Measurements from ENCODE around the gene GPAT2.
"Not testable (repeated sequence)": the region's sequence is repeated elsewhere in the genome, so short reads cannot be mapped to it uniquely, and the experiment has no call there.

The GPAT2 gene

GRCh38 chr2:96063116-96063899, 28.6 kb upstream of the GPAT2 start:
- not testable (repeated sequence) for H3K27ac ChIP-seq (ENCODE audit: low read length); H3K4me3 ChIP-seq (ENCODE audit: low read depth in 1 of 2, low read length in 2 of 2); H3K9me3 ChIP-seq (ENCODE audit: control insufficient read depth in 1 of 2, low read length in 2 of 2); H3K36me3 ChIP-seq (ENCODE audit: control insufficient read depth in 1 of 2, insufficient read depth in 2 of 2, low read length in 2 of 2); H3K27me3 ChIP-seq (ENCODE audit: low read depth, low read length); H3K4me1 ChIP-seq (ENCODE audit: control insufficient read depth in 1 of 2, insufficient read depth in 2 of 2, low read length in 2 of 2)

GRCh38 chr2:96062483-96062882, 27.8 kb upstream of the GPAT2 start:
- H3K4me1 ChIP-seq (ENCODE audit: control insufficient read depth in 1 of 2, insufficient read depth in 2 of 2, low read length in 2 of 2); H3K27me3 ChIP-seq (ENCODE audit: low read depth, low read length); H3K9me3 ChIP-seq (ENCODE audit: control insufficient read depth in 1 of 2, low read length in 2 of 2); H3K36me3 ChIP-seq (ENCODE audit: control insufficient read depth in 1 of 2, insufficient read depth in 2 of 2, low read length in 2 of 2); H3K4me3 ChIP-seq (ENCODE audit: low read depth in 1 of 2, low read length in 2 of 2); H3K27ac ChIP-seq (ENCODE audit: low read length): not testable (repeated sequence)

- H3K4me3 ChIP-seq (ENCODE audit: low read depth in 1 of 2, low read length in 2 of 2); H3K9me3 ChIP-seq (ENCODE audit: control insufficient read depth in 1 of 2, low read length in 2 of 2); H3K36me3 ChIP-seq (ENCODE audit: control insufficient read depth in 1 of 2, insufficient read depth in 2 of 2, low read length in 2 of 2); H3K27ac ChIP-seq (ENCODE audit: low read length); H3K27me3 ChIP-seq (ENCODE audit: low read depth, low read length); H3K4me1 ChIP-seq (ENCODE audit: control insufficient read depth in 1 of 2, insufficient read depth in 2 of 2, low read length in 2 of 2): not testable (repeated sequence)
These were observed 27.2 kb upstream of the GPAT2 start for GRCh38 chr2:96061901-96062300.

GRCh38 chr2:96061197-96061817, 26.6 kb upstream of the GPAT2 start:
- H3K4me1 ChIP-seq (ENCODE audit: control insufficient read depth in 1 of 2, insufficient read depth in 2 of 2, low read length in 2 of 2); H3K27ac ChIP-seq (ENCODE audit: low read length); H3K4me3 ChIP-seq (ENCODE audit: low read depth in 1 of 2, low read length in 2 of 2); H3K36me3 ChIP-seq (ENCODE audit: control insufficient read depth in 1 of 2, insufficient read depth in 2 of 2, low read length in 2 of 2); H3K9me3 ChIP-seq (ENCODE audit: control insufficient read depth in 1 of 2, low read length in 2 of 2); H3K27me3 ChIP-seq (ENCODE audit: low read depth, low read length): not testable (repeated sequence)

- H3K4me3 ChIP-seq (ENCODE audit: low read depth in 1 of 2, low read length in 2 of 2); H3K27me3 ChIP-seq (ENCODE audit: low read depth, low read length); H3K36me3 ChIP-seq (ENCODE audit: control insufficient read depth in 1 of 2, insufficient read depth in 2 of 2, low read length in 2 of 2); H3K4me1 ChIP-seq (ENCODE audit: control insufficient read depth in 1 of 2, insufficient read depth in 2 of 2, low read length in 2 of 2); H3K9me3 ChIP-seq (ENCODE audit: control insufficient read depth in 1 of 2, low read length in 2 of 2); H3K27ac ChIP-seq (ENCODE audit: low read length): not testable (repeated sequence)
These were observed 25.6 kb upstream of the GPAT2 start for GRCh38 chr2:96060325-96060724.

GRCh38 chr2:96059443-96059842, 24.7 kb upstream of the GPAT2 start:
- H3K4me1 ChIP-seq (ENCODE audit: control insufficient read depth in 1 of 2, insufficient read depth in 2 of 2, low read length in 2 of 2); H3K4me3 ChIP-seq (ENCODE audit: low read depth in 1 of 2, low read length in 2 of 2); H3K27ac ChIP-seq (ENCODE audit: low read length); H3K27me3 ChIP-seq (ENCODE audit: low read depth, low read length); H3K9me3 ChIP-seq (ENCODE audit: control insufficient read depth in 1 of 2, low read length in 2 of 2); H3K36me3 ChIP-seq (ENCODE audit: control insufficient read depth in 1 of 2, insufficient read depth in 2 of 2, low read length in 2 of 2): not testable (repeated sequence)

- not testable (repeated sequence) for H3K36me3 ChIP-seq (ENCODE audit: control insufficient read depth in 1 of 2, insufficient read depth in 2 of 2, low read length in 2 of 2); H3K4me1 ChIP-seq (ENCODE audit: control insufficient read depth in 1 of 2, insufficient read depth in 2 of 2, low read length in 2 of 2); H3K27ac ChIP-seq (ENCODE audit: low read length); H3K9me3 ChIP-seq (ENCODE audit: control insufficient read depth in 1 of 2, low read length in 2 of 2); H3K27me3 ChIP-seq (ENCODE audit: low read depth, low read length); H3K4me3 ChIP-seq (ENCODE audit: low read depth in 1 of 2, low read length in 2 of 2)
These were observed 21.1 kb upstream of the GPAT2 start for GRCh38 chr2:96055830-96056229.

- not testable (repeated sequence) for H3K27ac ChIP-seq (ENCODE audit: low read length); H3K4me3 ChIP-seq (ENCODE audit: low read depth in 1 of 2, low read length in 2 of 2); H3K9me3 ChIP-seq (ENCODE audit: control insufficient read depth in 1 of 2, low read length in 2 of 2); H3K4me1 ChIP-seq (ENCODE audit: control insufficient read depth in 1 of 2, insufficient read depth in 2 of 2, low read length in 2 of 2); H3K36me3 ChIP-seq (ENCODE audit: control insufficient read depth in 1 of 2, insufficient read depth in 2 of 2, low read length in 2 of 2); H3K27me3 ChIP-seq (ENCODE audit: low read depth, low read length)
These were observed 19.8 kb upstream of the GPAT2 start for GRCh38 chr2:96054537-96054936.

- H3K27me3 ChIP-seq (ENCODE audit: low read depth, low read length); H3K4me3 ChIP-seq (ENCODE audit: low read depth in 1 of 2, low read length in 2 of 2); H3K9me3 ChIP-seq (ENCODE audit: control insufficient read depth in 1 of 2, low read length in 2 of 2); H3K36me3 ChIP-seq (ENCODE audit: control insufficient read depth in 1 of 2, insufficient read depth in 2 of 2, low read length in 2 of 2); H3K4me1 ChIP-seq (ENCODE audit: control insufficient read depth in 1 of 2, insufficient read depth in 2 of 2, low read length in 2 of 2); H3K27ac ChIP-seq (ENCODE audit: low read length): not testable (repeated sequence)
These were observed 18.7 kb upstream of the GPAT2 start for GRCh38 chr2:96053385-96053784.

- H3K27me3 ChIP-seq (ENCODE audit: low read depth, low read length); H3K27ac ChIP-seq (ENCODE audit: low read length); H3K9me3 ChIP-seq (ENCODE audit: control insufficient read depth in 1 of 2, low read length in 2 of 2); H3K36me3 ChIP-seq (ENCODE audit: control insufficient read depth in 1 of 2, insufficient read depth in 2 of 2, low read length in 2 of 2); H3K4me3 ChIP-seq (ENCODE audit: low read depth in 1 of 2, low read length in 2 of 2); H3K4me1 ChIP-seq (ENCODE audit: control insufficient read depth in 1 of 2, insufficient read depth in 2 of 2, low read length in 2 of 2): not testable (repeated sequence)
These were observed 17.9 kb upstream of the GPAT2 start for GRCh38 chr2:96052632-96053031.

GRCh38 chr2:96049917-96050262, 15.2 kb upstream of the GPAT2 start:
- H3K4me1 ChIP-seq (ENCODE audit: control insufficient read depth in 1 of 2, insufficient read depth in 2 of 2, low read length in 2 of 2); H3K9me3 ChIP-seq (ENCODE audit: control insufficient read depth in 1 of 2, low read length in 2 of 2); H3K4me3 ChIP-seq (ENCODE audit: low read depth in 1 of 2, low read length in 2 of 2); H3K27ac ChIP-seq (ENCODE audit: low read length); H3K27me3 ChIP-seq (ENCODE audit: low read depth, low read length); H3K36me3 ChIP-seq (ENCODE audit: control insufficient read depth in 1 of 2, insufficient read depth in 2 of 2, low read length in 2 of 2): not testable (repeated sequence)
